Psoas muscle (tissue), 8 donors: Measurements from ENCODE around the gene BRCC3. TPM values are rescaled to one million over a fixed set of nuclear protein-coding genes. Genes with fewer than 3 reads are reported as not detected.

Experiments
- ATAC-seq, 4 donors: fragments of 200-7000 bp; cut with Tn5 transposase; one replicate each; pipeline ENCODE4 v1.9.1; 2020; ENCODE audit warnings: moderate library complexity in 3 of 4, mild to moderate bottlenecking in 2 of 4
- DNase-seq, 2 donors: peaks; one replicate each; pipeline ENCODE4 v3.0.0-alpha.2; 2020
- H3K27ac ChIP-seq: fragments of 200-600 bp; one replicate; pipeline ENCODE4 v1.8.0; 2022
- H3K27me3 ChIP-seq, 3 donors: fragments of 200-600 bp in 1 of 3; one replicate each; pipeline versions ENCODE4 v1.6.1 to v1.8.0; 2013 to 2022; ENCODE audit warnings: low read length in 2 of 3, mild to moderate bottlenecking in 2 of 3, moderate library complexity in 1 of 3; ENCODE audit not compliant: insufficient read depth in 3 of 3
- H3K36me3 ChIP-seq, 2 donors: fragments of 200-600 bp in 1 of 2; one replicate each; pipeline versions ENCODE4 v1.6.1 to v1.8.0; 2013 to 2022; ENCODE audit warnings: low read depth in 1 of 2, mild to moderate bottlenecking in 1 of 2, moderate library complexity in 1 of 2; ENCODE audit not compliant: insufficient read depth in 1 of 2
- H3K4me1 ChIP-seq: fragments of 200-600 bp; one replicate; pipeline ENCODE4 v1.8.0; 2022
- H3K4me3 ChIP-seq: fragments of 200-600 bp; one replicate; pipeline ENCODE4 v1.8.0; 2022; ENCODE audit warnings: mild to moderate bottlenecking
- H3K9me3 ChIP-seq: fragments of 200-600 bp; one replicate; pipeline ENCODE4 v1.8.0; 2022
- WGBS, 3 donors: extraction: QIAGEN DNeasy Blood & Tissue Kit; methylation state at CpG; one replicate each; pipeline versions ENCODE4 v1.1.6 to v1.1.7; 2013; 5-methylcytosine and 5-hydroxymethylcytosine counted together
- intact Hi-C, 2 donors: fragments of 100-400 bp; cut with DNase I; formaldehyde crosslinking; loops; one replicate each; pipeline versions ENCODE4 v1.11.0 to v1.14.2; 2022
- polyA plus RNA-seq, 3 donors: library from polyadenylated mRNA; stranded (reverse); fragments of 200-250 nt; gene quantifications; one replicate each; pipeline ENCODE4 v1.2.3, GENCODE V29; 2013
- total RNA-seq, 4 donors: library from RNA; stranded (reverse); fragmentation: NEBNext Ultra II Directional in 2 of 4; extraction: Animal tissue kit (Norgen Biotek cat#: 25700) in 2 of 4; gene quantifications; one replicate each; pipeline versions ENCODE4 v1.2.1 to v1.2.4, GENCODE V29; 2021 to 2023
- TF ChIP-seq, protein P1 (sequence below): fragments of 200-600 bp; IDR thresholded peaks from one replicate; pipeline ENCODE4 v1.8.0; 2022; ENCODE audit warnings: antibody characterized with exemption
- donor health status: healthy with polysubstance abuse.
- donor health status: DM: no; HTN: no; CAD: no; lungs with moderate emphysema.
- donor health status: Bipolar disorder and iron deficiency.
- donor health status: healthy.
- donor health status: DM: yes; HTN: yes; CAD: no.
- donor health status: DM: no; HTN: no; CAD: no.
- donor health status: DM: no; HTN: no; CAD: no.
- donor health status: DM: yes; HTN: yes; CAD: no.

BRCC3 gene
- total and polyA plus RNA-seq, 7 donors, result 7.3 to 18.2 (median 14.5) TPM

GRCh38 chrX:155169881-155170280 is 98.6 kb downstream of the BRCC3 start:
- Histone ChIP-seq H3K9me3 (no peaks in the 10 kb centered on the region), H3K4me3 (no peak overlapping the region), H3K27ac (no peak overlapping the region), H3K36me3 (no peaks in the 10 kb centered on the region), H3K27me3 (no peaks in the 10 kb centered on the region), H3K4me1 (no peaks in the 10 kb centered on the region)
- ATAC-seq (no peak), DNase-seq (no peak)
- intact Hi-C loops, result no loop called here
- WGBS, 3 donors, result 12 to 20% (median 19%) methylated on average over 2 of the region's 2 CpGs
- TF ChIP-seq, protein P1, sequence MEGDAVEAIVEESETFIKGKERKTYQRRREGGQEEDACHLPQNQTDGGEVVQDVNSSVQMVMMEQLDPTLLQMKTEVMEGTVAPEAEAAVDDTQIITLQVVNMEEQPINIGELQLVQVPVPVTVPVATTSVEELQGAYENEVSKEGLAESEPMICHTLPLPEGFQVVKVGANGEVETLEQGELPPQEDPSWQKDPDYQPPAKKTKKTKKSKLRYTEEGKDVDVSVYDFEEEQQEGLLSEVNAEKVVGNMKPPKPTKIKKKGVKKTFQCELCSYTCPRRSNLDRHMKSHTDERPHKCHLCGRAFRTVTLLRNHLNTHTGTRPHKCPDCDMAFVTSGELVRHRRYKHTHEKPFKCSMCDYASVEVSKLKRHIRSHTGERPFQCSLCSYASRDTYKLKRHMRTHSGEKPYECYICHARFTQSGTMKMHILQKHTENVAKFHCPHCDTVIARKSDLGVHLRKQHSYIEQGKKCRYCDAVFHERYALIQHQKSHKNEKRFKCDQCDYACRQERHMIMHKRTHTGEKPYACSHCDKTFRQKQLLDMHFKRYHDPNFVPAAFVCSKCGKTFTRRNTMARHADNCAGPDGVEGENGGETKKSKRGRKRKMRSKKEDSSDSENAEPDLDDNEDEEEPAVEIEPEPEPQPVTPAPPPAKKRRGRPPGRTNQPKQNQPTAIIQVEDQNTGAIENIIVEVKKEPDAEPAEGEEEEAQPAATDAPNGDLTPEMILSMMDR, result no peak

Other genes with a start within 250 kb of the BRCC3 start
- not detected for gene SMIM9, start 236.8 kb upstream of the BRCC3 start, total RNA-seq
- gene SMIM9, start 236.8 kb upstream of the BRCC3 start, polyA plus RNA-seq, result not detected
- 10 to 100 TPM; 16.6 to 28.3 (median 24.8) TPM for gene F8A1, start 185.2 kb upstream of the BRCC3 start, total RNA-seq
- gene F8A1, start 185.2 kb upstream of the BRCC3 start, polyA plus RNA-seq, result 10 to 100 TPM; 14.1 to 16.2 (median 14.2) TPM
- 10 to 100 TPM; 13.5 to 31.7 (median 22.1) TPM for gene F8, start 48.8 kb upstream of the BRCC3 start, total RNA-seq
- gene F8, start 48.8 kb upstream of the BRCC3 start, polyA plus RNA-seq, result 10 to 100 TPM; 14.1 to 17.6 (median 15.8) TPM
- 100 to 1,000 TPM; 258 to 318 (median 275) TPM for gene FUNDC2, start 44.7 kb upstream of the BRCC3 start, total RNA-seq
- gene FUNDC2, start 44.7 kb upstream of the BRCC3 start, polyA plus RNA-seq, result 100 to 1,000 TPM; 386 to 441 (median 416) TPM
- 10 to 100 TPM in 2 of 4 donors, 1 to 10 TPM in 2; 6.2 to 13.0 (median 10.8) TPM for gene CMC4, start 372 bp upstream of the BRCC3 start, total RNA-seq
- gene CMC4, start 372 bp upstream of the BRCC3 start, polyA plus RNA-seq, result 10 to 100 TPM; 12.5 to 23.9 (median 19.2) TPM
- 10 to 100 TPM; 10.5 to 22.9 (median 18.0) TPM for gene MTCP1, start 372 bp upstream of the BRCC3 start, total RNA-seq
- 1 to 10 TPM; 2.3 to 6.2 (median 6.0) TPM for gene MTCP1, start 372 bp upstream of the BRCC3 start, polyA plus RNA-seq
- gene VBP1, start 145.0 kb downstream of the BRCC3 start, total RNA-seq, result 10 to 100 TPM; 57.4 to 69.9 (median 62.9) TPM
- gene VBP1, start 145.0 kb downstream of the BRCC3 start, polyA plus RNA-seq, result 10 to 100 TPM; 49.1 to 92.8 (median 54.8) TPM
- gene RAB39B, start 193.0 kb downstream of the BRCC3 start, total RNA-seq, result not detected
- gene RAB39B, start 193.0 kb downstream of the BRCC3 start, polyA plus RNA-seq, result under 1 TPM in 2 of 3 donors, not detected in 1; 0.01 to 0.03 TPM